MM.1S (cell line): Measurements from ENCODE around the gene PSTPIP1.

Source experiments
- CTCF ChIP-seq: fragments of 300-600 bp; sonication (generic); IDR thresholded peaks from 2 replicates; pipeline ENCODE4 v1.5.1; 2016; ENCODE audit warnings: antibody characterized with exemption, low read length, mixed read lengths
- EZH2 ChIP-seq: fragments of 300-600 bp; sonication (generic); optimal IDR thresholded peaks from 2 replicates; pipeline ENCODE3; 2017; ENCODE audit warnings: low read depth, mild to moderate bottlenecking, antibody characterized with exemption, low read length, mixed read lengths

GRCh38 chr15:76998663-76999285 lies 3.8 kb downstream of the PSTPIP1 start:
- TF ChIP-seq CTCF (no peak), EZH2 (no peak)
